HUDEP-2 (cell line): ENCODE results near the gene CASP9.
"Not testable (repeated sequence)": the region's sequence is repeated elsewhere in the genome, so short reads cannot be mapped to it uniquely, and the experiment has no call there.

Experiments
- DNase-seq, 76 experiments: peaks; one replicate each; lab custom pipeline; 2025; ENCODE audit not compliant: unreplicated experiment in 76 of 76; lab: John Stamatoyannopoulos, UW

Gene CASP9

DNA sequence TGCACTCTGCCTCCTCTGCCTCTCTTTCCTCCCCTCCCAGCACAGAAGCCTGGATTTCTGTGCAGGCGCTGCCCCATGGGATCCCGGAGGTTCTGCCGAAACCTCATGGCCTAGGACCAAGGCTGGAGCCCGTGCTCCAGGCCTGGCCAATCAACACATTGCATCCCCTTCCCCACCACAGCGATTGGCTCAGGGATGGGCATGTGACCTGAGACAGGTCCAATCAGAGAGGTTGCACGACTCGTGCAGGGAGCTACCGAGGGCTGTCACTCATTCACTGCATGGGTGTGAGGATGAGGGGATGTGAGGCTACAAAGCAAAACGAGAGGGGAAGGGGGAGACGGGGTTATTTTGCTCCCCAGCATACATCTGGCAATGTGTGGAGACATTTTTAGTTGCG lies 51.4 kb downstream of the CASP9 start:
- DNase-seq: no peak

DNA sequence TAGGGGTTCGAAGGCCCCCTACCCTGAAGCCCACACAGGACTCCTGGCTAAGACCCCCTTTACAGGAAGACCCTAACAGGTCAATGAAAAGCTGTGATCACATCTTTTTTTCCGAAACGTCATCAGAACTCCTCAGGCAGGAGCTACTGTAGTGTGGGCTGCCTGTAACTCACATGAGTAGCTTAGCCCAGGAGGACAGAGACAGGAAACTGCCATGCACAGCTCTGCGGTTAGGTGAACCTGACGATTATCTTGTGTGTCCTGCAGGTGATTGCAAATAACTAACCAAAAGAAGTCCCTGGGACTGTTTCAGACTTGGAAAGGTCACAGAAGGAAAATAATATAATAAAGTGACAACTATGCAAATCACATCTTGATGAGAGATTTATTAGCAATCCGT lies 52.3 kb downstream of the CASP9 start:
- not testable (repeated sequence) for DNase-seq

DNA sequence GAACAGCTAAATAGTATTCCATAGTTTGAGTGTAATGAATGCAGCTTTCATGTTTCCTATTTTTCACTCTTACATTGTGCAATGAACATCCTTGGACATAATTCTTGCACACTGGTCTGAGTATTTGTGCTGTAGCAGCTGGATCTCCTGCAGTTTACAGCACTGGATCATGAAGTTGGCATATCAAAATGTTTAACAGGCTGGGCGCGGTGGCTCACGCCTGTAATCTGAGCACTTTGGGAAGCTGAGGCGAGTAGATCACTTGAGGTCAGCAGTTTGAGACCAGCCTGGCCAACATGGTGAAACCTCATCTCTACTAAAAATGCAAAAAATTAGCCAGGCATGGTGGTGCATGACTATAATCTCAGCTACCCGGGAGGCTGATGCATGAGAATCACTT lies 52.9 kb downstream of the CASP9 start:
- not testable (repeated sequence) for DNase-seq

DNA sequence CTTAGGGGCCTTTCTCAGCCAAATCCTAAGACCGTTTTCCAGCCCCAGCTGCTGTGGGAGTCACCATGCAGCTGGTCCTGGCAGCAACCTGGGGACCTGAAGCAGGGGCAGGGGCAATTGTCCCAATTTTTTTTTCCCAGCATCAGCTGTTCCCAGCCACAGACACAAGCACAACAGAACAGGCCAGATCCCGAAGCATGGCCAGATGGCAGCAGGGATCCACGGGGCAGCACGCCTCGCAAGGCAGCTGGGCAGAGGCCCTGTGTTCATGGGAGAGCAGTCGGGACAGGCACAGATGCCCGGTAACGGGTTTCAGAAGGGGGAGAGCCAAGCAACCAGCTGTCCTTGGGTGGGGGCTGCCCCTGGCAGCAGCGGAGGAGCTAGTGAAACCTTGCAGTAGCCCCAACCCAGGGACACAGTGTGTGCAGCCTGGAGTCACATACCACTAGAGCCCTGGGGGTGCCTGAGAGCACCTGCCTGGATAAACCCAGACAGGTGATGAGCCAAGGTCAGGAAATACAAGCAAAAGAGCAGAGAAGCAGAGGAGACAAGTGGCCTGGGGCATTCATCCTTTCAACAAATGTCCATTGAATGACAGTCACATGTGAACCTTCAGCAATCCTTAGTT lies 54.1 kb downstream of the CASP9 start:
- not testable (repeated sequence) for DNase-seq

GRCh38 chr1:15469361-15469760 lies 54.7 kb downstream of the CASP9 start:
- no peak for DNase-seq

GRCh38 chr1:15468145-15468544 lies 55.9 kb downstream of the CASP9 start:
- DNase-seq: no peak

GRCh38 chr1:15466955-15467625 lies 56.9 kb downstream of the CASP9 start:
- DNase-seq: not testable (repeated sequence)

DNA sequence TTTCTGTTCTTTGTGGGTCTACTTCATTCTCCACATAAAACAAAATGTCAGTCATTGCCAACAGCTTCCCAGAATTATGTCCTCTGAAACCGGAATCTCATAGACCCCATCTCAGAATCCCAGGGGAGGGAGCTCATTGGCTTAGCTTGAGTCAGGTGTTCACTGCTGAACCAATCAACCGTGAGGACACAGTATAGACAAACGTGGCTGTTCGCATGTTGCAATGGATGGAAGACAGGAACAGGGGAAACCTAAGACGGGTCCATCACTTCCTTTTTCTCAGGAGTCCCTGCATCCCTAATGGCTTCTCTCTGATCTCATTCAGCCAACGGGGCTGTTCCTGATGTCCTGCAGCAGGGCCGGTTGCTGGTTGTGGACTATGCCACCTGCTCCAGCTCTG lies 58.3 kb downstream of the CASP9 start:
- DNase-seq: no peak

- not testable (repeated sequence) for DNase-seq
Observed at GRCh38 chr1:15463926-15464322, 60.1 kb downstream of the CASP9 start.

DNA sequence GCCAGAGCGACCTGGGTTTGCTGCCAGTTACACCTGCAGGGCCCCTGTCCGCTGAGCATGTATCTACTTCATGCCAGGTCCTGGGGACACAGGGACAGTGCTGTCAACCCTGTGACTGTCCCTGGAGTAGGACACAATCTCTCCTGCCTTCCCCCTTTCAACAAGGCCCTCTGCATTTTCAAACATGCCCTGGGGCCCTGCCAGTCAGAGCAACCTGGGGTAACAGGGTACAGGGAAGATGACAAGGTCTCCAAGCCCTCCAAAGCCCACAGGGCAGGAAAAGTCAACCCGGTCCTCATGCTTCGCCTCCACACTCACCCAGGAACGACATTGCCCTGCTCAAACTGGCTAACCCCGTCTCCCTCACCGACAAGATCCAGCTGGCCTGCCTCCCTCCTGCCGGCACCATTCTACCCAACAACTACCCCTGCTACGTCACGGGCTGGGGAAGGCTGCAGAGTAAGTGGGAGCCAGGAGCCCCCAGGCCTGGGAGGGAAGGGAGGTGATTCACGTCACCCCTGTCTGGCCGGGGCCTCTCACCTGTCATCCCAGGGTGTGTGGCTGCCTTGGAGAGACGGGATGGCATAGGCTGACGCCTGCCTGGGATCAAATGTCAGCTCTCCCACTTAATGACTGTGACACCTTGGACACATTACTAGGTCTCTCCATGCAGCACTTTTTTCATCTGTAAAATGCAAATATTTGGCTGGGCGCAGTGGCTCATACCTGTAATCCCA lies 60.8 kb downstream of the CASP9 start:
- not testable (repeated sequence) for DNase-seq

DNA sequence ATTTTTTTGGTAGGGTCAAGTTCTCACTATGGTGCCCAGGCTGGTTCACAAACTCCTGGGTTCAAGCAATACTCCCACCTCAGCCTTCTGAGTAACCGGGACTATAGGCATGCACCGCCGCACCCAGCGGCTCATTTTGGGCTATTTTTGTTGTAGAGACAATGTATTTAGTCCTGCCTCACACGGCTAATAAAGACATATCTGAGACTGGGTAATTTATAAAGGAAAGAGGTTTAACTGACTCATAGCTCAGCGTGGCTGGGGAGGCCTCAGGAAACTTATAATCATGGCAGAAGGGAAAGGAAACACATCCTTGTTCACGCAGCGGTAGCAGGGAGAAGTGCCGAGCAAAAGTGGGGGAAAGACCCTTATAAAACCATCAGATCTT lies 63.3 kb downstream of the CASP9 start:
- no peak for DNase-seq

DNA sequence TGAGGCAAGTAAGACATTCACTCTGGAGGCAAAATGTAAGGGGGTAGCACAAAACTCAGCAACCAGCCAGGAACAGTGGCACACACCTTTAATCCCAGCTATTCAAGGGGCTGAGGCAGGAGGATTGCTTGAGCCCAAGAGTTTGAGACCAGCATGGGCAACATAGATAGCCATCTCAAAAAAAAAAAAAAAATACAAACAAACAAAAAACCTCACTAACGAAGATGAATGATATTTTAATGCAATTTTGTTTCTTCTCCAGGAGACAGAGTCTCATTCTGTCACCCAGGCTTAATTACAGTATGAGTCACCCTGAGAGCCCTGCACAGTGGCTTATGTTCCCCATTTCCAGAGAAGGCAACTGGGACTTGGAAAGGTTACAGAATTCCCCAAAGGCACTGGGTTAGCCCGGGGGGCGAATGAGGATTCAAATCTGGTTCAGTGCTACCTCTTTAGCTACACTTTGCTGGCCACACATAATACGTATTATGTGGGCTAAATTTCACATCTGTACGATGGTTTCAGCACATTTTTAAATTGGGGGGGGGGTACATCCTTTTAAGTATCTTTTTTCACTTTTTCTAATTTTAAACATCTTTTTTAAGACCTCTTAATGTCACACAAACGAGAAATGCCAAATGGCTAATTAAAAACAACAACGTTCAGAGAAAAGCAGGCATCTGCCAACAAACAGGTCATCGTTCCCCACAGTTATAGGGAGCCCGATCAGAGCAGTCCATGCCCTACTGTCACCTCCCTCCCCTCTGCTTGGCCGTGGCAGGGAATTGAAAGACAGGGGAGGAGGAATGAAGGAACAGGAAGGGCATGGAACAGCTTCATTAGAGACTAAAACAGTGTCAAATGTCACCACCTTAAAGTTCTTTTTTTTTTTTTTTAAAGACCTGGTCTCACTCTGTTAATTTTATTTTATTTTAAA lies 64.0 kb downstream of the CASP9 start:
- no peak for DNase-seq

DNA sequence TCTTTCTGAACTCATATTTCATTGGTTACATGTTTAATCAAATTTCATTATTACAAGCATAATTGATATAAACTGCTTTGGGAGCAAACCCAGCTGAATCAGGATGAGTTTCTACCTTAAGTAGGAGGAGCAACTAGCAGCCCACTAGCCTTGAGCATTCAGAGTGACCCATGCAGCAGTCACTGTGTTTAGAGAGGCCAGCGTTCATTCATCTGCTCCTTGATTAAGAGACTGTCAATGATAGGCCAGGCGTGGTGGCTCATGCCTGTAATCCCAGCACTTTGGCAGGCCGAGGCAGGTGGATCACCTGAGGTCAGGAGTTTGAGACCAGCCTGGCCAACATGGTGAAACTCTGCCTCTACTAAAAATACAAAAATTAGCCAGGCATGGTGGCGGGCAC lies 65.6 kb downstream of the CASP9 start:
- DNase-seq: not testable (repeated sequence)

DNA sequence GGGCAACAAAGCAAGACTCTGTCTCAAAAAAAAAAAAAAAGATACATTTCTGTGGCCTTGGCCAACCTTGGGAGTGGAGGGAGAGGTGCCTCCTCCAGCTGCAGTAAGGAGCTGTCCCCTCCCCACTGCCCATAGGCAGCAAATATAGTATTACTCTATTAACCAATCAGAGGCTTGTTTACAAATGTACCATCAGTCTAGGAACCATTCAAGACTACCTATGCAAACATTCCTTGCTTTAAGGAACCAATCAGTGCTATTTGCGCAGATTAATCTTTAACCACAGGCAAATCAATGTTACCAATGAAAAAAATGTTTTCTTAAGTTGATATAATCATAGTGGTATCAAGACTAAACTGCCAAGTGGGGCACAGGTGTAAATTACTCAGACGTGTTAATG lies 66.4 kb downstream of the CASP9 start:
- DNase-seq: no peak

DNA sequence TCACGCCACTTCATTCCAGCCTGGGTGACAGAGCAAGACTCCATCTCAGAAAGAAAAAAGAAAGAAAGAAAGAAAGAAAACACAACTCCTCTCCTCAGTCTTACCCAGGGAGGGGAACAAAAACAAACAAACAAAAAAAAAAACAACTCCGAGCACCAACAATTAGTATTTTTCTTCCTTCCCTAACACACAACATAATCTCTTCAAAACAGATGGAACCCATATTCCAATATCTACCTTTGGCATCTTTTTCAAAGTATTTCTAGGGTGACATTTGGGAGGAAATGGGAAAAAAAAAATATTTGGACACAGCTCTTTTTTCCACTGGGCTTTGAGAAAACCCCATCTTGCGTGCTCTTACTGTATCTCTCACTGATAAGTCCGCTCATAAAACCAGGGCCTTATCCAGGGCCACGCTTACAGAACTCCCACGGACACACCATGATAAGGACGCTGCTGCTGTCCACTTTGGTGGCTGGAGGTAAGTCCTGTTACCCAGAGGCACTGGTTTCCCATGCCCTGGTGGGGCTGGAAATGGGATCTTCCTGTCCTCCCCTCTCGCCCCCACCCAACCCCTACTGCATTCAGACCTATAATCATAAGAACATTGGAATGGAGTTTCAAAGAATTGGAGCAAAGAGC lies 67.6 kb downstream of the CASP9 start, which contains the start of gene CELA2A:
TSS of gene CELA2A (plus strand) at position 420 of the 642 bp plus-strand sequence. CDS start at position 442, 22 bp downstream.
- no peak for DNase-seq

DNA sequence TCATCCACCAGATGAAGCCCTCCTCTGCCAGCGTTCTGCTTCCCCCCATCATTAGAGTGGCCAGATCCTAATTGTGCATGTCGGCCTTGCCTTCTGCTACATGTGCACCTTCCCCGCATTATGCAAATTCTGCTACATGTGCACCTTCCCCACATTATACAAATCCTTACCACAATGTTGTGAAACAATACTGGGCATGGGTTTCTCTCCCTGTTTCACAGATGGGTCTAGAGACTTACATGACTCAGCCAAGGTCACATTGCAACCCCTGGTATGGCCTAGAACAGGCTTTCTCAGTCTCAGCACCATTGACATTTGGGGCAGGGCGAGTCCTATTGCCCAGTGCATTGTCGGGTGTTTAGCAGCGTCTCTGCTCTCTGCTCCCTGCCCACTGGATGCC lies 68.5 kb downstream of the CASP9 start:
- DNase-seq: no peak

DNA sequence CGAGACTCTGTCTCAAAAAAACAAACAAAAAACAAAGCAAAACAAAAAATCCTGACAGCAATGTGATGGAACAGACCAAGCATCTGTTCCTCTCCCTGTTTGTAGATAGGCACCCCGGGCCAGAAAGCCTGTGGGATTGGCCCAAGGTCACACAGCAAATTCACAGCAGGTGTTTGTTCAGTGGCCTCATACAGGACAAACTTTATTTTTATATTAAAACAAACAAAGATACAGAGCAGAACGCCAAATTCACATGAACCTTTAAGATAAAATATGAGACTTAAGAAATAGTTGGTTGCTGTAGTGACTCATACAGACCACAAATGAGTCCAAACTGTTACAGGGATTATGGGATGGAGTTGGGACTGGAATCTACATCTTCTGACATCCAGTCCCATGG lies 69.8 kb downstream of the CASP9 start:
- no peak for DNase-seq

DNA sequence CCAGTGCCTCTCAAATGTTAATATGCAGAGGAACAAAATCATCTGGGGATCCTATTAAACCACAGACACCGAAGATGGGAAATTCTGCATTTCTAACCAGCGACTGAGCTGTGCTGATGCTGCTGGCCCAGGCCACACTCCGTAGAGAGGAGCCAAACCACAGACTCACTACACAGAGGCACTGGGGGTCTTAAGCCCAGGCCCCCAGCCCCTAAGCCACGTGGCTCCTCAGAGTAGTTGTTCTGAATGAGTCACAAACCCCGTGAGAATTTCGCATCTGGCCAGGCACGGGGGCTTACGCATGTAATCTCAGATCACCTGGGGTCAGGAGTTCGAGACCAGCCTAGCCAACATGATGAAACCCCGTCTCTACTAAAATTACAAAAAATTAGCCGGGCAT lies 70.3 kb downstream of the CASP9 start:
- no peak for DNase-seq

GRCh38 chr1:15452866-15453571 lies 71.0 kb downstream of the CASP9 start:
- no peak for DNase-seq

GRCh38 chr1:15452216-15452615 lies 71.8 kb downstream of the CASP9 start:
- DNase-seq: no peak
